Liver (tissue), 9 donors: Measurements from ENCODE around the gene KRTAP4-7. TPM values are rescaled to one million over a fixed set of nuclear protein-coding genes. Genes with fewer than 3 reads are reported as not detected.

Experiments
- DNase-seq: peaks from one replicate; pipeline ENCODE4 v3.0.0-alpha.2; 2017; ENCODE audit warnings: low spot score
- H3K27ac ChIP-seq, 2 donors: one replicate each; pipeline ENCODE4 v1.7.0; 2013; ENCODE audit warnings: inconsistent platforms in 2 of 2, low read length in 2 of 2, control low read depth in 1 of 2, low read depth in 1 of 2, mild to moderate bottlenecking in 1 of 2
- H3K27me3 ChIP-seq, 4 donors: one replicate each; pipeline versions ENCODE4 v1.6.1 to v1.7.0; 2013; ENCODE audit warnings: low read length in 3 of 4, inconsistent platforms in 1 of 4, mild to moderate bottlenecking in 1 of 4, moderate library complexity in 1 of 4; ENCODE audit not compliant: control insufficient read depth in 4 of 4, insufficient read depth in 4 of 4
- H3K36me3 ChIP-seq, 4 donors: one replicate each; pipeline versions ENCODE4 v1.6.1 to v1.7.0; 2013; ENCODE audit warnings: low read length in 3 of 4, mild to moderate bottlenecking in 3 of 4, low read depth in 1 of 4, moderate library complexity in 1 of 4; ENCODE audit not compliant: control insufficient read depth in 4 of 4, insufficient read depth in 3 of 4
- H3K4me1 ChIP-seq, 4 donors: one replicate each; pipeline versions ENCODE4 v1.6.1 to v1.7.0; 2013; ENCODE audit warnings: low read length in 3 of 4, mild to moderate bottlenecking in 3 of 4, moderate library complexity in 1 of 4; ENCODE audit not compliant: control insufficient read depth in 4 of 4, insufficient read depth in 4 of 4
- H3K4me3 ChIP-seq, 3 donors: one replicate each; pipeline versions ENCODE4 v1.6.1 to v1.7.0; 2013; ENCODE audit warnings: low read length in 3 of 3, control low read depth in 1 of 3, low read depth in 1 of 3, mild to moderate bottlenecking in 1 of 3
- H3K9ac ChIP-seq, 2 donors: one replicate each; pipeline ENCODE4 v1.7.0; 2013; ENCODE audit warnings: low read length in 2 of 2, mild to moderate bottlenecking in 2 of 2, moderate library complexity in 2 of 2, control low read depth in 1 of 2, low read depth in 1 of 2
- H3K9me3 ChIP-seq, 4 donors: one replicate each; pipeline versions ENCODE4 v1.6.1 to v1.7.0; 2013; ENCODE audit warnings: low read length in 3 of 4; ENCODE audit not compliant: control insufficient read depth in 4 of 4
- ATF3 ChIP-seq: IDR thresholded peaks from 2 replicates; pipeline ENCODE4 v1.6.1; 2016; ENCODE audit warnings: antibody characterized with exemption
- EGR1 ChIP-seq, 2 donors: IDR thresholded peaks; 2 replicates each; pipeline ENCODE4 v1.6.1; 2016 to 2018; ENCODE audit warnings: antibody characterized with exemption in 2 of 2, low read depth in 2 of 2
- FOXA1 ChIP-seq: IDR thresholded peaks from 2 replicates; pipeline ENCODE4 v1.6.1; 2016; ENCODE audit warnings: antibody characterized with exemption
- FOXA2 ChIP-seq: IDR thresholded peaks from 2 replicates; pipeline ENCODE4 v1.6.1; 2016; ENCODE audit warnings: antibody characterized with exemption
- GABPA ChIP-seq, 2 donors: IDR thresholded peaks in 1 of 2; conservative IDR thresholded peaks in 1 of 2; 2 replicates each; pipeline ENCODE4 v1.6.1; 2016; ENCODE audit warnings: antibody characterized with exemption in 2 of 2, mild to moderate bottlenecking in 1 of 2, moderate library complexity in 1 of 2
- HNF4A ChIP-seq, 2 donors: conservative IDR thresholded peaks; 2 replicates each; pipeline ENCODE4 v1.6.1; 2016; ENCODE audit warnings: antibody characterized with exemption in 2 of 2, mild to moderate bottlenecking in 2 of 2
- HNF4G ChIP-seq: IDR thresholded peaks from 2 replicates; pipeline ENCODE4 v1.6.1; 2016; ENCODE audit warnings: antibody characterized with exemption
- JUND ChIP-seq, 2 donors: IDR thresholded peaks; 2 replicates each; pipeline ENCODE4 v1.6.1; 2016; ENCODE audit warnings: antibody characterized with exemption in 2 of 2
- MAX ChIP-seq: IDR thresholded peaks from 2 replicates; pipeline ENCODE4 v1.6.1; 2016; ENCODE audit warnings: antibody characterized with exemption
- NR2F2 ChIP-seq: IDR thresholded peaks from 2 replicates; pipeline ENCODE4 v1.6.1; 2016; ENCODE audit warnings: antibody characterized with exemption
- RAD21 ChIP-seq, 2 donors: IDR thresholded peaks; 2 replicates each; pipeline ENCODE4 v1.6.1; 2016; ENCODE audit warnings: antibody characterized with exemption in 2 of 2, mild to moderate bottlenecking in 2 of 2
- RXRA ChIP-seq, 2 donors: IDR thresholded peaks; 2 replicates each; pipeline ENCODE4 v1.6.1; 2017 to 2018; ENCODE audit warnings: antibody characterized with exemption in 2 of 2, mild to moderate bottlenecking in 1 of 2
- SP1 ChIP-seq: IDR thresholded peaks from 2 replicates; pipeline ENCODE4 v1.6.1; 2018; ENCODE audit warnings: antibody characterized with exemption, mild to moderate bottlenecking
- TAF1 ChIP-seq: conservative IDR thresholded peaks from 2 replicates; pipeline ENCODE4 v1.6.1; 2016; ENCODE audit warnings: antibody characterized with exemption, mild to moderate bottlenecking
- YY1 ChIP-seq: IDR thresholded peaks from 2 replicates; pipeline ENCODE4 v1.6.1; 2016; ENCODE audit warnings: antibody characterized with exemption, mild to moderate bottlenecking
- ZBTB33 ChIP-seq: IDR thresholded peaks from 2 replicates; pipeline ENCODE4 v1.6.1; 2016; ENCODE audit warnings: antibody characterized with exemption
- WGBS: extraction: QIAGEN DNeasy Blood & Tissue Kit; methylation state at CpG from one replicate; pipeline ENCODE4 v1.1.7; 2013; 5-methylcytosine and 5-hydroxymethylcytosine counted together
- polyA plus RNA-seq, 2 donors: library from polyadenylated mRNA; stranded (reverse) in 1 of 2; unstranded in 1 of 2; fragments of 200-250 nt in 1 of 2; fragments of >200 nt in 1 of 2; fragmentation: Nextera tagmentation in 1 of 2; extraction: Ambion mirVana in 1 of 2; gene quantifications; one replicate each; pipeline versions ENCODE4 v1.2.1 to v1.2.3, GENCODE V29; 2013 to 2015
- total RNA-seq, 2 donors: library from RNA; depleted of rRNA; stranded (reverse); fragments of >200 nt; gene quantifications; one replicate each; pipeline ENCODE4 v1.2.3, GENCODE V29; 2014
- TF ChIP-seq, protein P1 (sequence below): IDR thresholded peaks from 2 replicates; pipeline ENCODE4 v1.6.1; 2016; ENCODE audit warnings: antibody characterized with exemption, mild to moderate bottlenecking
- TF ChIP-seq, protein P2 (sequence below): fragments of 150-350 bp; IDR thresholded peaks from 2 replicates; pipeline ENCODE4 v1.5.1; 2017; ENCODE audit warnings: improper control_type of control experiment, low read depth, low read length; ENCODE audit not compliant: missing input control
- donor health status: healthy.
- donor health status: healthy.
- donor health status: healthy.
- donor health status: healthy.
- donor health status: healthy.

KRTAP4-7 gene
- total and polyA plus RNA-seq, 4 donors: not detected

- no peak overlapping the region for H3K4me3 ChIP-seq
- WGBS: 88% methylated on average over 1 of the region's 1 CpG
- no peak for DNase-seq
- TF ChIP-seq HNF4G: no peak
- no peak for TF ChIP-seq SP1
- no peak for TF ChIP-seq RXRA (IDR thresholded peaks at IDR 0.05)
- TF ChIP-seq JUND (IDR thresholded peaks at IDR 0.05): no peak
- TF ChIP-seq EGR1 (IDR thresholded peaks at IDR 0.05; ENCODE audit: low read depth in 2 of 2): no peak
- TF ChIP-seq, protein P1, sequence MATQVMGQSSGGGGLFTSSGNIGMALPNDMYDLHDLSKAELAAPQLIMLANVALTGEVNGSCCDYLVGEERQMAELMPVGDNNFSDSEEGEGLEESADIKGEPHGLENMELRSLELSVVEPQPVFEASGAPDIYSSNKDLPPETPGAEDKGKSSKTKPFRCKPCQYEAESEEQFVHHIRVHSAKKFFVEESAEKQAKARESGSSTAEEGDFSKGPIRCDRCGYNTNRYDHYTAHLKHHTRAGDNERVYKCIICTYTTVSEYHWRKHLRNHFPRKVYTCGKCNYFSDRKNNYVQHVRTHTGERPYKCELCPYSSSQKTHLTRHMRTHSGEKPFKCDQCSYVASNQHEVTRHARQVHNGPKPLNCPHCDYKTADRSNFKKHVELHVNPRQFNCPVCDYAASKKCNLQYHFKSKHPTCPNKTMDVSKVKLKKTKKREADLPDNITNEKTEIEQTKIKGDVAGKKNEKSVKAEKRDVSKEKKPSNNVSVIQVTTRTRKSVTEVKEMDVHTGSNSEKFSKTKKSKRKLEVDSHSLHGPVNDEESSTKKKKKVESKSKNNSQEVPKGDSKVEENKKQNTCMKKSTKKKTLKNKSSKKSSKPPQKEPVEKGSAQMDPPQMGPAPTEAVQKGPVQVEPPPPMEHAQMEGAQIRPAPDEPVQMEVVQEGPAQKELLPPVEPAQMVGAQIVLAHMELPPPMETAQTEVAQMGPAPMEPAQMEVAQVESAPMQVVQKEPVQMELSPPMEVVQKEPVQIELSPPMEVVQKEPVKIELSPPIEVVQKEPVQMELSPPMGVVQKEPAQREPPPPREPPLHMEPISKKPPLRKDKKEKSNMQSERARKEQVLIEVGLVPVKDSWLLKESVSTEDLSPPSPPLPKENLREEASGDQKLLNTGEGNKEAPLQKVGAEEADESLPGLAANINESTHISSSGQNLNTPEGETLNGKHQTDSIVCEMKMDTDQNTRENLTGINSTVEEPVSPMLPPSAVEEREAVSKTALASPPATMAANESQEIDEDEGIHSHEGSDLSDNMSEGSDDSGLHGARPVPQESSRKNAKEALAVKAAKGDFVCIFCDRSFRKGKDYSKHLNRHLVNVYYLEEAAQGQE: no peak
- TF ChIP-seq TAF1: no peak
- TF ChIP-seq ATF3: no peak
- no peak for TF ChIP-seq MAX
- TF ChIP-seq FOXA1: no peak
- TF ChIP-seq YY1: no peak
- TF ChIP-seq NR2F2: no peak
- no peaks in the 10 kb centered on the region for H3K9me3 ChIP-seq
- H3K27me3 ChIP-seq: peaks cover 0 to 9% (median 0%) of the 10 kb centered on the region in 4 donors
- no peaks in the 10 kb centered on the region for H3K4me1 ChIP-seq
- H3K36me3 ChIP-seq: no peaks in the 10 kb centered on the region
- no peak overlapping the region for H3K9ac ChIP-seq
- H3K27ac ChIP-seq: no peak overlapping the region
Observed at GRCh38 chr17:41057547-41057946, 26.4 kb upstream of the KRTAP4-7 start.

- H3K27me3 ChIP-seq: peaks cover 0 to 9% (median 0%) of the 10 kb centered on the region in 4 donors
- H3K36me3 ChIP-seq: no peaks in the 10 kb centered on the region
- TF ChIP-seq FOXA1: no peak
- no peak for TF ChIP-seq ATF3
- no peak for TF ChIP-seq HNF4G
- TF ChIP-seq, protein P2, sequence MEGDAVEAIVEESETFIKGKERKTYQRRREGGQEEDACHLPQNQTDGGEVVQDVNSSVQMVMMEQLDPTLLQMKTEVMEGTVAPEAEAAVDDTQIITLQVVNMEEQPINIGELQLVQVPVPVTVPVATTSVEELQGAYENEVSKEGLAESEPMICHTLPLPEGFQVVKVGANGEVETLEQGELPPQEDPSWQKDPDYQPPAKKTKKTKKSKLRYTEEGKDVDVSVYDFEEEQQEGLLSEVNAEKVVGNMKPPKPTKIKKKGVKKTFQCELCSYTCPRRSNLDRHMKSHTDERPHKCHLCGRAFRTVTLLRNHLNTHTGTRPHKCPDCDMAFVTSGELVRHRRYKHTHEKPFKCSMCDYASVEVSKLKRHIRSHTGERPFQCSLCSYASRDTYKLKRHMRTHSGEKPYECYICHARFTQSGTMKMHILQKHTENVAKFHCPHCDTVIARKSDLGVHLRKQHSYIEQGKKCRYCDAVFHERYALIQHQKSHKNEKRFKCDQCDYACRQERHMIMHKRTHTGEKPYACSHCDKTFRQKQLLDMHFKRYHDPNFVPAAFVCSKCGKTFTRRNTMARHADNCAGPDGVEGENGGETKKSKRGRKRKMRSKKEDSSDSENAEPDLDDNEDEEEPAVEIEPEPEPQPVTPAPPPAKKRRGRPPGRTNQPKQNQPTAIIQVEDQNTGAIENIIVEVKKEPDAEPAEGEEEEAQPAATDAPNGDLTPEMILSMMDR: no peak
- no peak for TF ChIP-seq ZBTB33
- TF ChIP-seq HNF4A (conservative IDR thresholded peaks at IDR 0.05): no peak
- no peak for TF ChIP-seq YY1
- TF ChIP-seq, protein P1: no peak
- no peak for TF ChIP-seq RAD21 (IDR thresholded peaks at IDR 0.05)
- no peak for TF ChIP-seq JUND (IDR thresholded peaks at IDR 0.05)
- no peak for TF ChIP-seq FOXA2
- no peak for TF ChIP-seq MAX
- TF ChIP-seq GABPA (IDR thresholded peaks at IDR 0.05 in 1 of 2, conservative IDR thresholded peaks at IDR 0.05 in 1 of 2): no peak
- TF ChIP-seq EGR1 (IDR thresholded peaks at IDR 0.05; ENCODE audit: low read depth in 2 of 2): no peak
- TF ChIP-seq NR2F2: no peak
- TF ChIP-seq TAF1: no peak
- TF ChIP-seq RXRA (IDR thresholded peaks at IDR 0.05): no peak
- TF ChIP-seq SP1: no peak
- H3K9me3 ChIP-seq: no peaks in the 10 kb centered on the region
- no peak overlapping the region for H3K9ac ChIP-seq
- no peak for DNase-seq
- H3K4me1 ChIP-seq: no peaks in the 10 kb centered on the region
- no peak overlapping the region for H3K27ac ChIP-seq
- 84% methylated on average over 5 of the region's 5 CpGs for WGBS
- H3K4me3 ChIP-seq: no peak overlapping the region
Observed at GRCh38 chr17:41058741-41059140, 25.2 kb upstream of the KRTAP4-7 start.
